PC-9 (cell line): ENCODE data around the gene CELF4. TPM values are rescaled to one million over a fixed set of nuclear protein-coding genes. Genes with fewer than 3 reads are reported as not detected.

Experiments used
- BruUV-seq: library from RNA; stranded (reverse); fragments of 400-500 nt; replicated peaks from 2 replicates; lab custom pipeline; 2021; lab: Mats Ljungman, UMichigan
- CTCF ChIA-PET: fragments of 300-600 bp; sonication (Branson Sonifier 250); formaldehyde crosslinking; loops from one replicate; lab custom pipeline; 2022; ENCODE audit warnings: antibody characterized with exemption; lab: Charles Lee
- POLR2A ChIA-PET: fragments of 300-600 bp; sonication (Branson Sonifier 250); formaldehyde crosslinking; loops from one replicate; lab custom pipeline; 2022; ENCODE audit warnings: antibody characterized with exemption; ENCODE audit not compliant: unreplicated experiment; lab: Charles Lee
- DNase-seq, 2 experiments: peaks; one replicate each; pipeline versions ENCODE4 v3.0.0 to v3.0.0-alpha.2; 2015 to 2022; ENCODE audit warnings: mixed read lengths in 1 of 2
- H2AFZ ChIP-seq: fragments of 200-600 bp; sonication (generic); 2 replicates; pipeline ENCODE4 v1.8.1; 2017; ENCODE audit warnings: antibody characterized with exemption
- H3F3A ChIP-seq: fragments of 200-600 bp; sonication (generic); 2 replicates; pipeline ENCODE4 v1.8.1; 2017; ENCODE audit warnings: antibody characterized with exemption, mild to moderate bottlenecking, low read depth; ENCODE audit not compliant: insufficient read depth
- H3K27ac ChIP-seq: fragments of 200-600 bp; sonication (generic); 2 replicates; pipeline ENCODE4 v1.6.1; 2016; ENCODE audit warnings: mixed run types
- H3K27me3 ChIP-seq: fragments of 200-600 bp; sonication (generic); 2 replicates; pipeline ENCODE4 v1.6.1; 2016; ENCODE audit warnings: low read depth, mixed run types; ENCODE audit not compliant: insufficient read depth
- H3K36me3 ChIP-seq: fragments of 200-600 bp; sonication (generic); 2 replicates; pipeline ENCODE4 v1.6.1; 2016; ENCODE audit warnings: low read depth, mixed run types
- H3K4me1 ChIP-seq: fragments of 200-600 bp; sonication (generic); replicated peaks from 2 replicates; pipeline ENCODE4 v1.6.1; 2016; ENCODE audit warnings: mixed run types; ENCODE audit not compliant: insufficient read depth
- H3K4me2 ChIP-seq: fragments of 200-600 bp; sonication (generic); 2 replicates; pipeline ENCODE4 v1.6.1; 2017; ENCODE audit warnings: mixed run types
- H3K4me3 ChIP-seq: fragments of 200-600 bp; sonication (generic); 2 replicates; pipeline ENCODE4 v1.6.1; 2016; ENCODE audit warnings: mixed run types
- H3K79me2 ChIP-seq: fragments of 200-600 bp; sonication (generic); 2 replicates; pipeline ENCODE4 v1.6.1; 2017; ENCODE audit warnings: low read depth, mixed run types
- H3K9me2 ChIP-seq: fragments of 200-600 bp; sonication (generic); 2 replicates; pipeline ENCODE4 v1.8.1; 2017; ENCODE audit warnings: mild to moderate bottlenecking; ENCODE audit not compliant: insufficient read depth
- H3K9me3 ChIP-seq: fragments of 200-600 bp; sonication (generic); 2 replicates; pipeline ENCODE4 v1.8.1; 2016; ENCODE audit warnings: low read depth; ENCODE audit not compliant: insufficient read depth
- H4K20me1 ChIP-seq: fragments of 200-600 bp; sonication (generic); 2 replicates; pipeline ENCODE4 v1.8.1; 2017; ENCODE audit not compliant: insufficient read depth
- EZH2 ChIP-seq: fragments of 200-600 bp; sonication (generic); IDR thresholded peaks from 2 replicates; pipeline ENCODE4 v1.8.0; 2017; ENCODE audit warnings: antibody characterized with exemption, low read depth
- intact Hi-C: fragments of 100-400 bp; cut with micrococcal nuclease; formaldehyde crosslinking; loops from one replicate; pipeline ENCODE4 v1.10.0; 2022; ENCODE audit not compliant: unreplicated experiment
- total RNA-seq: library from RNA; stranded (reverse); gene quantifications from 2 replicates; pipeline ENCODE4 v1.2.3, GENCODE V29; 2021
- TF ChIP-seq, protein P1 (sequence below): fragments of 200-600 bp; sonication (generic); conservative IDR thresholded peaks from 2 replicates; pipeline ENCODE4 v1.6.1; 2017; ENCODE audit warnings: mixed run types, antibody characterized with exemption, mild to moderate bottlenecking, moderate library complexity

Gene CELF4
- total RNA-seq, 1 experiment from 2014 or later: 1.2 TPM

DNA sequence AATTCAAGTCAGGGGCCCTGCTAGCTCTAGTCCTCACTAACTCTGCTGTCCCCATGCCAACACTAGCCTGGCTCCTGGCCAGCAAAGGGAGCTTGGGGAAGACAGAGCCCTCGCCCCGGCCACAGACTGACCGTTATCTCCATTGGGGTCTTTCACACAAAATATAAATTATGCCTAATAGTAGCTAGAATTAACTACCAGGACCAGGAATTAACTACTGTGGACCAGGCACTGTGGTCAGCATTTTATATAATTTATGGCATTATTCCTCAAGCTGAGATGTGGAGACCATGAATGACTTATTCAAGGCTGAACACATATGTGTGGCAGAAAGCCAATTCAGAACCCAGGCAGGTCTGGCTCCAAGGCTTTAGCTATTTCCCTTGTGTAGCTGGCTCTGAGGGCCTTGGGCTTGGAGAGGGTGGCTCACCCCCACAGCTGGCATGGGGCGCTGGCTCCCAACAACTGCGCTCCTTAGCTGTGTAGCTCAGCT is 49.2 kb downstream of the CELF4 start:
- POLR2A ChIA-PET: no interaction called here
- H3K27me3 ChIP-seq: peaks cover 30% of the 10 kb centered on the region
- no peak for TF ChIP-seq EZH2
- TF ChIP-seq, protein P1, sequence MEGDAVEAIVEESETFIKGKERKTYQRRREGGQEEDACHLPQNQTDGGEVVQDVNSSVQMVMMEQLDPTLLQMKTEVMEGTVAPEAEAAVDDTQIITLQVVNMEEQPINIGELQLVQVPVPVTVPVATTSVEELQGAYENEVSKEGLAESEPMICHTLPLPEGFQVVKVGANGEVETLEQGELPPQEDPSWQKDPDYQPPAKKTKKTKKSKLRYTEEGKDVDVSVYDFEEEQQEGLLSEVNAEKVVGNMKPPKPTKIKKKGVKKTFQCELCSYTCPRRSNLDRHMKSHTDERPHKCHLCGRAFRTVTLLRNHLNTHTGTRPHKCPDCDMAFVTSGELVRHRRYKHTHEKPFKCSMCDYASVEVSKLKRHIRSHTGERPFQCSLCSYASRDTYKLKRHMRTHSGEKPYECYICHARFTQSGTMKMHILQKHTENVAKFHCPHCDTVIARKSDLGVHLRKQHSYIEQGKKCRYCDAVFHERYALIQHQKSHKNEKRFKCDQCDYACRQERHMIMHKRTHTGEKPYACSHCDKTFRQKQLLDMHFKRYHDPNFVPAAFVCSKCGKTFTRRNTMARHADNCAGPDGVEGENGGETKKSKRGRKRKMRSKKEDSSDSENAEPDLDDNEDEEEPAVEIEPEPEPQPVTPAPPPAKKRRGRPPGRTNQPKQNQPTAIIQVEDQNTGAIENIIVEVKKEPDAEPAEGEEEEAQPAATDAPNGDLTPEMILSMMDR: no peak
- no peak overlapping the region for H3K4me3 ChIP-seq
- intact Hi-C loops: no loop called here
- no TSS peak for BruUV-seq
- DNase-seq: no peak
- CTCF ChIA-PET: no interaction called here
- H4K20me1 ChIP-seq: no peaks in the 10 kb centered on the region
- H3K36me3 ChIP-seq: no peaks in the 10 kb centered on the region
- no peak overlapping the region for H3K4me2 ChIP-seq
- no peaks in the 10 kb centered on the region for H3K9me3 ChIP-seq
- no peak overlapping the region for H2AFZ ChIP-seq
- H3K27ac ChIP-seq: no peak overlapping the region
- H3K79me2 ChIP-seq: no peaks in the 10 kb centered on the region
- no peaks in the 10 kb centered on the region for H3K9me2 ChIP-seq
- H3K4me1 ChIP-seq: no peaks in the 10 kb centered on the region
- no peaks in the 10 kb centered on the region for H3F3A ChIP-seq

DNA sequence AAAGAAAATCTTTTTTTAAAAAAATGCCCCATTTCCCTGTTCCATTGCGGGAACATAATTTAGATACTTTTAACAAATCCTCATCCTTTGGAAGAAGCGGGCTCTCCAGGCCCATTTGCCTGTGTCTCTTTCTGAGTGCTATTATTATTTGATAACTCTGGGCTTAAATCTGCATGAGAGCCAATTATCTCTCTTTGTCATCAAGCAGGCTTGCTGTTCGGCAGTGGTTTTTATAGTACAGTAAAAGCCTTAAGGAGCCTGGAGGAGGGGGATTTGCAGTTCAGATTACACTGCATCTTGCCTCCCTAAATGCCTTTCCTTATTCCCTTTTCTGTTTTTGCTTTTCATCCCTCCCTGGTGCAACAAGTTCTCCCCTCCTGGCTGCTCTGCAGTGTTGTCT is 50.6 kb downstream of the CELF4 start:
- Histone ChIP-seq H3K9me3 (no peaks in the 10 kb centered on the region), H3F3A (no peaks in the 10 kb centered on the region), H3K27ac (no peak overlapping the region), H3K79me2 (no peaks in the 10 kb centered on the region), H3K4me2 (no peak overlapping the region), H3K9me2 (no peaks in the 10 kb centered on the region), H4K20me1 (no peaks in the 10 kb centered on the region), H3K4me1 (no peaks in the 10 kb centered on the region), H2AFZ (no peak overlapping the region), H3K27me3 (peaks cover 30% of the 10 kb centered on the region), H3K36me3 (no peaks in the 10 kb centered on the region), H3K4me3 (no peak overlapping the region)
- POLR2A ChIA-PET: no interaction called here
- intact Hi-C loops: no loop called here
- TF ChIP-seq EZH2: no peak
- TF ChIP-seq, protein P1: no peak
- no TSS peak for BruUV-seq
- no peak for DNase-seq
- CTCF ChIA-PET: no interaction called here

DNA sequence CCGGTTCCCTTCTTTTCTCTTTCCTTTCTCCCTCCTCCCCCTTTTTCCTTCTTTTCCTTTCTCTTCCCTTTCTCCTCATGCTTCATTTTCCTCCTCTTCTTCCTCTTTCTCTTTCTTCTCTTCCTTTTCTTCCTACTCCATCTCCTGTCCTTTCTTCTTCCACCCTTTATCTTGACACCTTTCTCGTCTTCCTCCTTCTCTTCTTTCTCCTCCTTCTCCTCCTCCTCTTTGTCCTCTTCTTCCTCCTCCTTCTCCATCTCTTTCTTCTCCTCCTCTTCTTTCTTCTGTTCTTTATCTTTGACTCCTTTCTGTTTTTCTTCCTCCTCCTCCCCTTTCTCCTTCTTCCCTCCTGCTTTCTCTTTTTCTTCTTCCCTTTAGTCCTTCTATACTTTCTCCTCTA is 53.2 kb downstream of the CELF4 start:
- Histone ChIP-seq H4K20me1 (no peaks in the 10 kb centered on the region), H3K4me2 (no peak overlapping the region), H3K4me3 (no peak overlapping the region), H3K27ac (no peak overlapping the region), H3K79me2 (no peaks in the 10 kb centered on the region), H3K27me3 (peaks cover 19% of the 10 kb centered on the region), H3K36me3 (no peaks in the 10 kb centered on the region), H2AFZ (no peak overlapping the region), H3K9me3 (no peaks in the 10 kb centered on the region), H3K4me1 (no peaks in the 10 kb centered on the region), H3F3A (no peaks in the 10 kb centered on the region), H3K9me2 (no peaks in the 10 kb centered on the region)
- TF ChIP-seq, protein P1: no peak
- TF ChIP-seq EZH2: no peak
- ChIA-PET POLR2A (no interaction called here), CTCF (no interaction called here)
- no peak for DNase-seq
- BruUV-seq: no TSS peak
- intact Hi-C loops: no loop called here
